SK-N-SH (cell line): ENCODE data around the gene RAD51B.

Experiments
- CTCF ChIP-seq: fragments of 200-600 bp; sonication (generic); IDR thresholded peaks from 2 replicates; pipeline ENCODE4 v1.6.1; 2017; ENCODE audit warnings: antibody characterized with exemption, mild to moderate bottlenecking, moderate library complexity
- REST ChIP-seq: IDR thresholded peaks from 2 replicates; pipeline ENCODE4 v1.6.1; 2012; ENCODE audit warnings: mild to moderate bottlenecking, low read depth, low read length, moderate library complexity
- TAF1 ChIP-seq: IDR thresholded peaks from 2 replicates; pipeline ENCODE4 v1.6.1; 2012; ENCODE audit warnings: low read depth, mild to moderate bottlenecking, low read length, moderate library complexity, borderline replicate concordance

- no peak for TF ChIP-seq TAF1
- no peak for TF ChIP-seq CTCF
- TF ChIP-seq REST = no peak
Observed at GRCh38 chr14:68651075-68651474, 831.5 kb downstream of the RAD51B start.
